CD4-positive, alpha-beta T cell treated with Interleukin-4 for 4 hours (primary cell): Measurements from ENCODE around the gene GADD45G.

Experiments
- DNase-seq: peaks from one replicate; pipeline ENCODE4 v3.0.0-alpha.2; 2020

GADD45G gene

DNA sequence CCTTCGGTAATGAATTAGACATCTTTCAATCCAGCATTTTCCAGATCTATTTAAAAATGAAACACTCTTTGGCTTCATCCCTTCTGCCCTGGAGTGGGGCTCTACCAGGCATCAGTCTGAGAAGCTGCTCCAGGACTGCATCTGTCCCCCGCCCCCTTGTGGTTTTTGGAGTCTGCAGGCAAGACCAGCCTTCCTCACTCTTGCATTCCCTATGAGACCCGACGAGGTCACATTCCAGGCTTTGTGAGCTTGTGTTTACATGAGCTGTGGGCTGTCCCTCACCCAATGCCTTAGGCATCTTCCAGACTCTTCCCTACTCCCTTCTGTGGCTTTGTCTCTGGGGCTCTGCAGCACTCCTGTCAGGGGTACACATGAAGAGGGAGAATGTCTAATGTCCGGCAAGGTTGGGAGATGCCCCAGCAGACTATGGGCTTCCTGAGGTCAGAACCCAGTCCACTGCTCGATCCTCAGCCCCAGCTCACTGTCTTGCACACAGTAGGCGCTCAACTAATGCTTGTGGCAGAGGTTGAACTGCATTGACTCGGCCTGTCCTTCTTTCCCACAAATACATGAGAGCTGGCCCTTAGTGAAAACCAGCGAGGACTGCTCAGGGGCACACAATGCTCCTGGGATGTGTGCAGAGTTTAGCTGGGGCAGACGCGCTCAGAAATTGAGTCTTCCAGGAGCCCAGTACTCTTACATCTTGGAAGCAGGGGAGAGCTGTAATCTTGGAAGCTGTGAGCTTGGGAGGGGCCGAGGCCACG is 11.7 kb upstream of the GADD45G start:
- no peak for DNase-seq

DNA sequence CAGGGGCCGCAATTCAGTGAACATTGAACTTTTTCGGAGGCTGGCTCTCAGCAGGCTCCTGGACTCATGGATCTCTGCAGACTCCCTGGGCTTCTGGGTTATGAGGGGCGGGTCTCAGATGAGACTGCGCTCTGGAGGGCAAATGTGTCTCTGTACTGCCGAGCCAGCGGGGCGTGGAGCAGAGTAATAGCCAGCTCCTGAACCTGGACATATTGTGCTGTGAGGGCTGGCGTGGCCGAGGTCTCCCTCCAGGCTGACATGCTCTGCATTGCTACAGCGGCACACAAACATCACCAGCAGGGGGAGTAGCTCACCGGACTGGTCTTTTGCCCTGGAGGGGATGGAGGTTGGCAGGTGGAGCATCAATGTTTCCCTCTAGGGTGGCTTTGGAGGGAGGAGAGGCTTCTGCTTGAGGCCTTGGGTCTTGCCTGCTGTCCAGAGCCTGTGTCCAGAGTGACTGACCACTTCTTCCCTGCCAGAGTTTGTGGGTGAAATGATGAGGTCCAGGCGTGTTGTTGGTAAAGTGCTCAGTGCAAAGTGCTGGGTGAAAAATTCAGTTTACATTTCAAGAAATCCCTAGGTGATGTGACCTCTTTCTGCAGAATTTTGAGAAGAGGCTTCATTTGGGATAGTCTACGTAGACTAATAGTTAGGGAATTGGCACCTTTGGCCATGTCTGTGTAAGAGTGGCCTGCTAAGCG is 10.9 kb upstream of the GADD45G start:
- peak; percentile 50 for DNase-seq

DNA sequence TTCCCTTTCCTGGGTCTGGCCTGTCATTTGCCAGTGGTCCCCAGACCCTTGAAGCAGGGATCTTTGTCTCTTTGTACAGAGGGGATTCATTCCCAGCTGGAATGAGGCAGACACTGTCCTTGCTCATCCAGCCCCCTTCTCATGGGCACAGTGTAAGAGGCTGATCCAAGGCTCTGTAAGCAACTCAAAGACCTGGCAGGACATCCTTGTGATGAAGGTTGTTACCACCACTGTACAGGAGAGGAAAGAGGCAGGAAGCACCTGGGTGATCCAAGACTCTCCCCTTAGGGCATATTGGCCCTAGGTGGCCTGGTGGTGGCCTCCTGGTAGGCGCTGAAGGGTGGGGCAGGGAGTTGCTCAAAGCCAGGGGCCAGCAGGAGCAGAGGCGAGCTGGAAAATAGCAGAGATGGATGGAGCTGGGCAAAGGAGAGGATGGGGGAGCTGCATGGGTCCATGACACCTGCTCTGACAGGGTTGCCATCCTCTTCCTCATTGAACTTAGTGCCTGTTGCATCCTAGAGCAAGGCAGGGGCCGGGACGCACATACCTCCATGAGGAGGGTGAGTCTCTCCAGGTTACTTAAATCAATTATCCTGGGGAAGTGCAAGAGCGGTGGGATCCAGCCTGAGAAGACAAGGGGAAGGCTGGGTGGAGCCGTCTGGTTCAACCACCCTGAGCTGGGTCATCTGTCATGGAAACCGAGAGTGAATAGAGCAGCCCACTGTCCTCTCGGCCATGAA is 9.8 kb upstream of the GADD45G start:
- DNase-seq = no peak

DNA sequence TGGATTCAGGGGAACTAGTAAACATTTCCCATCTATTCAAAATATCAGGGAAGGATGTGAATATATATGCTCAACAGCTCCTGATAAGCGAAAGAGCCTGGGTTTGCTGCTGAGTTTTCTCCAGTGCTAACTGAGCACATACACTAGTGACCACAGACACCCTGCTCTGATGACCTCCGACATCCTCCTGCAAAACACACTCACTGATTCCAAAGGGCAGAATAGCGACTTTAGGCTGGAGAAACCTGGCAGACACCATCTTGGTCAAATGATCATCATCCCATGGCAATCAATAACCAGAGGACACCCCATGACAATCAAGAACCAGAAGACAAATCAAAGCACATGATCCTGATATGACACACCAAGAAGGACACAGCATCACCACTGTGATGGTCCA is 9.2 kb upstream of the GADD45G start:
- DNase-seq = no peak

DNA sequence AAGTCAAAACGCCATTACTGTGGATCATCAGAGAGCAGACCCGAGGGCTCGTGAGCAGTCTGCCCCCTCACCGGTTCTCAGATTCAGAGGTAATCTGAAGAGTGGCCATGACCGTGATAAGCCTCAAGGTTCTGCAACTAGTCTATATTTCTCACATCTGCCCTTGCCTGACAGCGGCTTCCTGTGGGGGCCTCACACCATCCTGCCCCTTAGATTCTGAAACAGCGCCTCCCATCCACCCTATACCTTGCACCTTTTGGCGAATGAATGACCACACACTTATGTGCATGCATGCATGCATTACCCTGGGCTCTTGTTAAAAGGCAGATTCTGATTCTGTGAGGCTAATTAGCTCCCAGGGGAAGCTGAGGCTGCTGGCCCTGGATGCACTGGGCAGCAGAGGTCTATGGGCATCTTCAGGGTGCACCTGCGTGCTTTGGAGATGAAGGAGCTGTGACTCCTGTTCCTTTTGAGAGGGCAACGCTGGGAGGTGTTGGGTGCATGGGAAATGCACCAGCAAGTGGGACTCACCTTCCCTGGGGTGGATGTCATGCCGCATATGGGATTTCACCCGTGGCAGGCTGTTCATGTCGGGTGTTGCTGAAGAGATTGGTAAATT is 7.8 kb upstream of the GADD45G start:
- no peak for DNase-seq

DNA sequence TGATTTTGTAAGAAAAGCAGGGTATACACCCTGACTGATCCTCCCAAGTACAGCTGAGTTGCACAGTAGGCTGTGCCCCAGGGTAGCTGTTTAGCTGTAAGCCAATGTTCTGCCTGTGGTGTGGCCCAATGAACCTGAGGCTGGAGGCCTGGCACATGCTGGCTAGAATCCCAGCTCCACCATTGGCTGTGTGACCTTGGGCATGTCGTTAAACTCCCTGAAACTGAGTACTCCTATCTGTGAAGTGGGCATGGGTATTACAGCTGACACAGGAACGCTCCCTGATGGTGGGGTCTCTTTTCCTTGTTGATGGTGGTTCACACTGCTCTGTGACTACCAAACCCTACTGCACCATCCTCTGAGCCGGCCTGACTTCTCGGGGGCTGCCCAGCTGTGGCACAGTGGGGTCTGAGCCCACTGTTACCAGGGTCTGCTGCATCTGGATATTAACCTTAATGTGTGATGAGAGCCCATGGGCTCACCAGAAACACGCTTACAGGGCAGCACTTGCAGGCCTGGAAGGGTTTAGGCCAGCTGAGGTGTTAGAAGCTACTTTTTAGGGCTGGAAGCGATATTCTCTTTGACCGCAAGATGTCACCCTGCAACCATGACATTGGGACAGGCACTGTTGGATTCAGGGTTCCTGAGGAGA is 7.0 kb upstream of the GADD45G start:
- peak; percentile 57 for DNase-seq

DNA sequence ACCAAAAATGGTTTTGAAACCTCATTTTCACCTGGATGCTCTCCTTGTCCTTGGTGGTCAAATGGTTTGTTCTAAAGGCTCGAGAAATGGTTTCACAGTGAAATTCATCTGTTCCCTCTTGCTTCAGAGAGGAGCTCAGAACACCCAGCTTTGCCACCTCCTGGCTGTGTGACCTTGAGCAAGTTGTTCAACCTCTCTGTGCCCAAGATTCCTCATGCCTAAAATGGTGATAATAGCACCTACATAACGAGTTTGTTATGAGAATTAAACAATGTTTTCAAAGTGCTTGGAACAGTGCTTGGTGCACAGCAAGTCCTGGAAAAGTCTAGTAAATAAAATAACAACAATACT is 6.5 kb upstream of the GADD45G start:
- DNase-seq = no peak

DNA sequence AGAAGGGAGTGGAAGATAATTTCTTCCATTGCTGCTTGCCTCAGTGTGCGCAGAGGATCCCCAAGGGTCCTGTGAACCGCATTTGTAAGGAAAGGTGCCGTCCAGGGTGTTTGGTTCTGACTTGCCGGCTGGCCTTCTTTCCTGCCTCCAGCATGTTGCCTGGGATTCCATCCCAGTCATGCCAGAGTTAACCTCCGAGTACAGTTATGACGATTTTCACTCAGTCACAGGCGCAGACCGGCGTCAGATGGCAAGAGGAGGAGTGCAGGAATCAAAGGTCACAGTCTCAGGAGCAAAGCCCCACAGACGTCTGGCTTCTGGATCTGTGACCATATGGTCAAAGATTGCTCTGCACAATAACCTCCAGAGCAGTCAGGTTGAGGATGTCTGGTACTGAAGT is 5.9 kb upstream of the GADD45G start:
- DNase-seq = no peak

DNA sequence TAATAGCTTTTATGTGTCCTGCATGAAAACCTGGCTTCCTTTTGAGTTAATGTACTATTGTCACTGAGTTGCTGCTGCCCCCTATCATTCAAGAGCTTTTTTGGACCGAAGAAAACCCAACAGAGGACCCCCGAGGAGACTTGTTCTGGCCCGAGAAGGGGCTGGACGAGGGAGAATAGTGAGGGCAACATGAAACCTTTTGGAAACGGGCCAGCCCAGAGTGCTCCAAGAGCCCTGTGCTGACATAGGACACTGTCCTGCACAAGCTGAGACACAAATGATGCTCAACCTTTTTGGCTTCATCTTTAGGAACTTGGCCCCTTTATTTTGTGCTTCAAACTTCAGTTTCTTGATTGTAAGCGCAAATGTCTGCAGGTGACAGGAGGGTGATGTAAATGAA is 4.0 kb upstream of the GADD45G start:
- DNase-seq = no peak

DNA sequence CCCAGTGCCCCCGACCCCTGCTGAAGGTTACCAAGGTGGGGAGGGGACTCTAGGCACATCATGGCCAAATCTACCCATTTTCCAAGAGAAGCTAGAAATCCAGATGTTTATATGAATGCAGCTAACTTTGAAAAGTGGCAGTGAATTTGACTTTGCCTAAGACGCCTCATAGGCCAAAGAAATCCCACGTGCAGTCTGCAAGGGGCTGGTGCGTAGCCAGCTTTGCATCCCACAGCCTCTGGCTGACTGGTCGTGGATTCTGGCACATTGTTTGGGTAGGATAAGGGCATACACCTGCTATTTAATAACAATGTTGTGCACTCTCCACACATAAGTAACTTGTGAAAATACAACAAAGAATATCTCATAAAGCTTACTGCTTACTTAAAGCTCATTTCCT is 3.5 kb upstream of the GADD45G start:
- no peak for DNase-seq

DNA sequence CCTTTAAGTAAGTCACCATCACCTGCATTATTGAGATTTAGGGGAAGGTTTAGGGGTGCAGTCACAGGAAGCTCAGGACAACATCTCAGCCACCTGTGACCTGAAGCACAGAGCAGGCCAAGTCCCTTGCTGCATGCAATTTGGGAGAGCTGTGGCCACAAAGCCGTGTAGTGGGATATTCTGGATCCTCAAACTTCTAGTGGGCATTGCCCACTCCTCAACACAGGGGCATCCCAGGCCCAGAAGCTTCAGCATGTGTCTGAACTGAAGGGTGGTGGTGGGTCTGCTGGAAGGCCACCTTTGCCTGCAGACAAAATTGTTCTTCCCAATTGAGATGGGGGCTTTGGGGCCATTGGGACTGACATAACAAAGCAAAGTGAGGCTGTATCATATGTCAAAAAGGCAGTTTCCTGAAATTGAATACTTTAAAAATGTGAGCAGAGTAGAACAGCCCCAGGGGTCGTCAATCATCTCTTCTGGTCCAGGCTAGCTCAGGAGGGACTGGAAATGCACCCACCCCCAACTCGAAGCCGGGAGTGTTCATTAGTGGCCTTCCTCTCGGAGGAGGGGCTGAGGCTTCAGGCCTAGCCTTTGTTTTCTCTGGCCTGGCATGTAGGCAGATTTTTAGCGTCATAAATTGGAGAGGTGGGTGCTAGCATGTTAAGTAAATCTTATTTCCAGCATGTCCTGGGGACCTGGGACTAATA is 2.8 kb upstream of the GADD45G start:
- DNase-seq = no peak

DNA sequence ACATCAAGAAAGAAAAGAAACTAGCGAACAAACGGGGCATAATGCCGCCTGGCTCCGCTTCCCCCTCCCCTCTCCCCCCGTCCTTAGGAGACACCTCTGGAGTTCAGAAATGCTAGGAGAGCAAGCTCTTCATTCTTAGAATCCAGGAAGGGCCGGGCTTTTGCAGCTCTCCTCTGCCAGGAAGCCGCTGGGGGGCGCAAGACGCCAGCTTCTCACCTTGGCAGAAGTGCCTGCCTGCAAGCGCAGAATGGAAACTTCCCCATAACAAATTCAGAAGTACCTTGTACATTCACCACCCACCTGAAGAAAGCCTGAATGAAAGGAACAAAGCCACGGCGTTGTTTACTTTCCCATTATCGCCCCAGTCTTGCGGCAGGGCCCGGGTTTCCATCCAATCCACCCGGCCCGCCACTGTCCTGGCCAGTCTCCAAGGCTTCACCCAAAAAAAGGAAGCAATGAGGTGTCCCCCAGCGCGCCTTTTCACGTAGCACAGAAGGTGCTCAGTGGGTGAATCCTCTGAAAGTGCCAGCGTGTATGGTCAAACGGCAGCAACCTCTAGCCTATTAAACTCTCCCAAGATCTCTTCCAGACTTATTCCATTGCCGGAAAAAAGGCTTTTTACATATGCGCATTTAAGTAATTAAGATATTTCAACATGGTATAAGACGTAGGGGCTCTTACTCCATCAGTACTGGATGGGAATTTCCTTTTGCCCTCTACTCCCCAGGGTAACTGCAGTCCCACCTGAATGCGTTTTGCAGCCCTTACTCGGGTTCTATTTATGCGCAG is 1.6 kb upstream of the GADD45G start:
- peak; percentile 79 for DNase-seq

DNA sequence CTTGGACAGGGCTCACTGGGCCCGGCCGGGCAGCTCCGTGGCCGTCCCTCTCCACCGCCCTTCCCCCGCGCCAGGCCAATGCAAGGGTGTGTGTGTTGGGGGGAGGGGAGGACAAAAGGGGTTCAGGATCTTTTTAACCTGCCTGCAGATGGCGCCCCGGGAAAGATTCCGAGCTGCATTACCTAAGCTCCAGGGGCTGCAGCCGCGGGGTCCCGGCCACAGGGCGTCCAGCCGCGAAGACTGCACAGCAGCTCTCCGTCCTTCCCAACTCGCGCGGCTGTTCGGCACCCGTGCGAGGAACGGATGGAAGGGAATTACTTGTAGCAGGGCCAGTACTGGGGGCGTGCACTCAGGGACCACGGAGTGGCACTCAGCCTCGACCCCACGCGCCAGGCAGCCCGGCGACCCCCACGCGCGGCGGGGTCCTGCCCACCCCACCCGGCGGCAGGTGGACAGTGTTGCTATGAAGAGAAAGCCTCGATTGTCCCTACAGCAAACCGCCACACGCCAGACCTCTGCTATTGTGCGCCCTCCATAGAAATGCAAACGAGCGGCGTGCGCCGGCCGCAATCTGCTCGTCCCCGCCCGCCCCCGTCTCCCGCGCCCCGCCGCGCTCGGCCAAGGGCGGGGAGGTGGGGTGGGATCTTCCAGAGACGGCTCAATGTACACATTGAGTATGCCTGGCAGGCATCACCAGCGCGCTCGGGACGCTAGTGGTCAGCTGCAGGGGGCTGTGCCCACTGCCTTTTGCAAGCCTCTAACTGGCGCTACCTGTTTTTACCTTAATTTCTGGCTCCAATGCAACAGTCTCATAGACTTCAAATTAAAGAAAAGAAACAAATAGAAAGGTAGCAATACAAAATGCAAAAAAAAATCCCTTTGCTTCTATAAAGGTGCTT is 796 bp upstream of the GADD45G start:
- DNase-seq = peak; percentile 32

DNA sequence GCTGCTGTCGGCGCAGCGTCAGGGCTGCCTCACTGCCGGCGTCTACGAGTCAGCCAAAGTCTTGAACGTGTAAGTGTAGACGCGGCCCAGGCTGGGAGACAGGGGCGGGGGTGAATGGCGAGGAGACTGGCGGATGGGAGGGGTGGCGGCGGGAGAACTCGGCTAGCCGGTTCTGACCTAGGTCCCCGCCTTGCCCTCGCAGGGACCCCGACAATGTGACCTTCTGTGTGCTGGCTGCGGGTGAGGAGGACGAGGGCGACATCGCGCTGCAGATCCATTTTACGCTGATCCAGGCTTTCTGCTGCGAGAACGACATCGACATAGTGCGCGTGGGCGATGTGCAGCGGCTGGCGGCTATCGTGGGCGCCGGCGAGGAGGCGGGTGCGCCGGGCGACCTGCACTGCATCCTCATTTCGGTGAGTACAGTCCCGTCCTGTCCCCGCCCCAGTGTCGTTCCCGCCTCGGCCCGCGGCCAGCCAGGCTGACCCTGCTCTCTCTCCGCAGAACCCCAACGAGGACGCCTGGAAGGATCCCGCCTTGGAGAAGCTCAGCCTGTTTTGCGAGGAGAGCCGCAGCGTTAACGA is 745 bp downstream of the GADD45G start:
- peak; percentile 37 for DNase-seq

DNA sequence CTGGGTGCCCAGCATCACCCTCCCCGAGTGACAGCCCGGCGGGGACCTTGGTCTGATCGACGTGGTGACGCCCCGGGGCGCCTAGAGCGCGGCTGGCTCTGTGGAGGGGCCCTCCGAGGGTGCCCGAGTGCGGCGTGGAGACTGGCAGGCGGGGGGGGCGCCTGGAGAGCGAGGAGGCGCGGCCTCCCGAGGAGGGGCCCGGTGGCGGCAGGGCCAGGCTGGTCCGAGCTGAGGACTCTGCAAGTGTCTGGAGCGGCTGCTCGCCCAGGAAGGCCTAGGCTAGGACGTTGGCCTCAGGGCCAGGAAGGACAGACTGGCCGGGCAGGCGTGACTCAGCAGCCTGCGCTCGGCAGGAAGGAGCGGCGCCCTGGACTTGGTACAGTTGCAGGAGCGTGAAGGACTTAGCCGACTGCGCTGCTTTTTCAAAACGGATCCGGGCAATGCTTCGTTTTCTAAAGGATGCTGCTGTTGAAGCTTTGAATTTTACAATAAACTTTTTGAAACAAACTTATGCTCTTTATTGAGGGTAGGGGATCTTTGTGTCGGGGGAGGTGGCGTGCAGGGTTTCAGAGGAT is 1.3 kb downstream of the GADD45G start:
- peak; percentile 27 for DNase-seq

DNA sequence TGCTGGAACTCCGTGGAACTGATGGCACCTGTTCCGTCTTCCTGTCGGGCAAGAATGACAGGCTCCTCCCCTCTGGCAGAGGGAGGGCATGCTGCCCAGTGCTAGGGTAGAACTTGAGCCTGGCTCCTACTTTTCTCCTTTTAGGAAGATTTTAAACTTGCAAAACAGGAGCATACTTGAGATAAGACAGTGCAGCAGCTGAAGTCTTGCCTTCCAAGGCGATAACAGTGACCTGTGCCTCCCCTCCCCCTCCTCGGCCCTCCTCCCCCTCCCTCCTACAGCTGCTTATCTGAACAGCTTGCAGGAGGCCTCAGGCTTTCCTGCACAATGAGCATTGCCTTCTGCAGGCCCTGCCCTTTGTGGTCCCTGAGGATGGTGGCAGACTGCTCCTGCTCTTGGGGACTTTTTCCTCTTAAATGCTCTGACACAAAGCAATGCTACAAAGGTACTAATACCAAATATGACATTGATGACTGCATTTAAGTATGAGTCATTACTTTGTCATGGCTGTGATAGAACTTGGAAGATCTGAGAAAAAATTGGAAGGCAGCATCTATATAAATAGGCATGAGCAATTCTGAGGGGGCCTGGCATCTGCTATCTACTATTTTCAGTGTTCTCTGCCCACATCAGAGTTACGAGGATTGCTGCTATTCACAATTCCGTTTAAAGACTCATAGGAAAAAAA is 2.0 kb downstream of the GADD45G start:
- peak; percentile 43 for DNase-seq

DNA sequence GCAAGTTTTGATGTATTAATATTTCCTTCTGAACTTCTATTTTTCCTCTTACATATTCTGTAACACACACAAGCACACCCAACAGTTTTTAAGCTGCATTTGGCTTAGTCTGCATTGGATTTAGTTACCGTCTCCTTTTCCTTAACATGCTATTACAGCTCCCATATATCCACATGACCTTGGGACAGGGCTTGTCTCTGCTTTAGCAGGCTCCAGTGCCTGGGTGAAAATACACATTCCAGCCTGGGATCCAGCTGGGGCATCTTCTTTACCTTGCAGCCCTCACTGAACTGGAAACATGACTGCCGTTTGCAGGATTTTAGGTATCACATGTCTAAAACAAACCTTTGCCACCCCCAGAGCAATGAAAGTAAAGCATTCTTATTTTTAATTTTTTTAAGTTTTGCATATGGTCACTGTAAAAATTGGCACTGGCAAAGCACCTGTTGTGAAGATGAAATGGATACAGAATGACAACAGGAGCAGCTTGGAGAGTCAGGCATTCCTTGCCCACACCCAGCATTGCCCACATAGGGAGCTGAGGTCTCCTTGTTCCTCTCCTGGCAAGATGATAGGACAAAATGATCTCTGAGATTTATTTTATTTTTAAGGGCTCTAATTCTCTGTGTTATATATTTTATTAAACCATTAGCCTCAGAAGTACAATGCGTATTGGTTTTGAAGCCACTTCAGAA is 4.0 kb downstream of the GADD45G start:
- DNase-seq = no peak

DNA sequence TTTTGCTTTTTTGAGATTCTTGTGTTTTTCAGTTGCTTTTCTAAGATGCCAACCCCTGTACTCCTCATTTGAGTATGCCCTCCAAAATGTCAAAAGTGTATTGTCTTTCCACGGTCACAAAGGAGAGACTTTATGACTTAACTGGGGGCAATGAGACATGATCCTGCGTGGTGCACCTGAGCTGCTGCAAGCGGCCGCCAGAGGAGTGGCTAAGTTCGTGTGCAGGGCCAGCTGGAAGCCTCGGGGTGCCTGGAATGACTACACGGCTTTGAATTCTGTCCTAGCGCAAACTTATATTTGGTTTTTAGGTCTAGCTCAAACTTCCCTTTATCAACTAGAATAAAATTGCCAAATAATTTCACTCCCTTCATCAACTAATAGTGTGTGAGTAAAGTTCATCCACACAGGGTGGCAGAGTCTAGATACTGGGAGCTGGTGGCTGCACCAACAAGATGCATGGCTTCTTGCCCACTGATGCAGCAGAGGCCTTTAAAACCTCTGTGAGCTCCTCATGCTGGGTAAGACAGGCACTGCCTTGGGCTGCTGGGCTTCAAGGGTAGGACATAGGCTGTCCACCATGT is 4.7 kb downstream of the GADD45G start:
- no peak for DNase-seq
